22Rv1 (cell line): ENCODE data around the gene CAAP1.

ENCODE experiments used
- ZFX ChIP-seq: fragments of 450-650 bp; IDR thresholded peaks from 2 replicates; pipeline ENCODE4 v1.6.1; 2017; ENCODE audit warnings: antibody characterized with exemption, borderline replicate concordance
- TF ChIP-seq, protein P1 (sequence below): fragments of 450-650 bp; IDR thresholded peaks from 2 replicates; pipeline ENCODE4 v1.5.1; 2017; ENCODE audit warnings: mild to moderate bottlenecking

GRCh38 chr9:26850995-26851394 is 41.6 kb downstream of the CAAP1 start:
- TF ChIP-seq, protein P1, sequence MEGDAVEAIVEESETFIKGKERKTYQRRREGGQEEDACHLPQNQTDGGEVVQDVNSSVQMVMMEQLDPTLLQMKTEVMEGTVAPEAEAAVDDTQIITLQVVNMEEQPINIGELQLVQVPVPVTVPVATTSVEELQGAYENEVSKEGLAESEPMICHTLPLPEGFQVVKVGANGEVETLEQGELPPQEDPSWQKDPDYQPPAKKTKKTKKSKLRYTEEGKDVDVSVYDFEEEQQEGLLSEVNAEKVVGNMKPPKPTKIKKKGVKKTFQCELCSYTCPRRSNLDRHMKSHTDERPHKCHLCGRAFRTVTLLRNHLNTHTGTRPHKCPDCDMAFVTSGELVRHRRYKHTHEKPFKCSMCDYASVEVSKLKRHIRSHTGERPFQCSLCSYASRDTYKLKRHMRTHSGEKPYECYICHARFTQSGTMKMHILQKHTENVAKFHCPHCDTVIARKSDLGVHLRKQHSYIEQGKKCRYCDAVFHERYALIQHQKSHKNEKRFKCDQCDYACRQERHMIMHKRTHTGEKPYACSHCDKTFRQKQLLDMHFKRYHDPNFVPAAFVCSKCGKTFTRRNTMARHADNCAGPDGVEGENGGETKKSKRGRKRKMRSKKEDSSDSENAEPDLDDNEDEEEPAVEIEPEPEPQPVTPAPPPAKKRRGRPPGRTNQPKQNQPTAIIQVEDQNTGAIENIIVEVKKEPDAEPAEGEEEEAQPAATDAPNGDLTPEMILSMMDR = no peak
- TF ChIP-seq ZFX = no peak
